GM18868 (cell line): Measurements from ENCODE around the gene TRAF1.

ENCODE experiments used
- ATAC-seq: cut with Tn5 transposase; IDR thresholded peaks from one replicate; pipeline ENCODE4 v1.9.1; 2021; ENCODE audit warnings: mild to moderate bottlenecking, moderate library complexity; ENCODE audit not compliant: unreplicated experiment

The TRAF1 gene

GRCh38 chr9:120941046-120941770 is 14.6 kb upstream of the TRAF1 start:
- ATAC-seq, result no peak

DNA sequence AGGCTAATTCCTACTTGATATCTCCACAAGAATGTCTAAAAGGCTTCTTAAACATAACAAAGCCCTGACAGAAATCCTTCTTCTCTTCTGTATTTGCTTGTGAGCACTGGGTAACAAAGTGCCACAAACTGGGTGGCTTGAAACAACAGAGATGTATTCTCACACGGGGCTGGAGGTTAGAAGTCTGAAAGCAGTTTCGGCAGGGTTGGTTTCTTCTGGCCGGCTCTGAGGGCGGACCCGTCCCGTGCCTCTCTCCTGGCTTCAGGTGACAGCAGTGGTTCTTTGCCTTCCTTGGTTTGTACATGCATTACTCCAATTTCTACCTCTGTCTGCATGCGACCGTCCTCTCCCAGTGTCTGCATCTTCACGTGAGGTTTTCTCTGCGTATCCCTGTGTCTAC is 14.0 kb upstream of the TRAF1 start:
- ATAC-seq, result no peak

GRCh38 chr9:120938851-120939250 is 12.3 kb upstream of the TRAF1 start:
- ATAC-seq, result no peak

- ATAC-seq, result no peak
Observed at GRCh38 chr9:120937596-120937995, 11.0 kb upstream of the TRAF1 start.

- no peak for ATAC-seq
Observed at GRCh38 chr9:120937127-120937526, 10.5 kb upstream of the TRAF1 start.

DNA sequence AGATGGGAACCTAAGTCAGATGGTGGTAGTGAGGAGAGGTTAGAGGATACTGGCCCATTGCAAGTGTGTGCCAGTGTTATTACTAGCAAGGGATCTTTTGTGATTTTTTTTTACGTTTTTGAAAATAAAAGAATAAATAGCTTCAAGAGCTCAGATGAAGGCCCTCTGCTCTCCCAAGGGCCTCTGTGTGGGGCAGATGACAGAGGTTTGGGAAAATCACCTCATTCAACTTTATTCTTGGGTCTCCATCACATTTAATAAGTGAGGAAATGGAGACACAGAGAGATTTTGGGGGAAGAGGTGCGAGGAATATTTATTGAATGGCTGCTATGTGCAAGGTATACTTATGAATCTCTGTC is 10.1 kb upstream of the TRAF1 start:
- no peak for ATAC-seq

DNA sequence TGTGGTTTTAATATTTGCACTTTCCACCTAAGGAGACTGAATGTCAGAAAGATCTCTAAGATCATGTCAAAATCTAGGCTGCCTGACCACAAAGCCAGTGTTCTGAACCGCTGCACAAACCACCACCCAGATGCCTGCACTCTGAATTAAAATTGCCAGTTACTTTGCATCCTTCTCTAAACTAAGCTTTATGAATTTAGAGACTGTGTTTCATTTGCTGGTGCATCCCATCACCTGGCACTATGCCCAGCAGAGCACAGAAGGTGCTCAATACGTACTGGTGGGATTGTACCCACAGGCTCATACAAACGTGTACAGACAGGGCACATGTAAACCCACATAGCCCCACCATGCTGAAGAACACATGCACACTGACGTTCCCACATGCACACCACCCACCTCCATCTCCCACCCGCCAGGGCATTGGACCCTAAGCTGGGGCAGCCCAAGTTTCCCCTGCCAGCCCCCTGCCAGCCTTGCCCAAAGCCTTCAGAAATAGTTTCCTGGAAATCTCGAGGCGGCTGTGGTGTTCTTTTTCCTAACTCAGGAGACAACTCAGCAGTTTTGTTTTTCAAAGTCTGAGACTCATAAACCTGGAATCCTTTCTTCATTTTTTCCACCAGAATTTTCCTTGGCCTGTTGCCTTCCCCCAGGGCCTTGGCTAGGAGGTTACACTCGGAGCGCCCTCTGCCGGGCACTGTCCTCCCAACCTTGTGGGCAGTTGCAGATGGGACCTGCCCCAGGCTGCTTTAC is 9.6 kb upstream of the TRAF1 start:
- ATAC-seq, result peak; percentile 34

- no peak for ATAC-seq
Observed at GRCh38 chr9:120935383-120935857, 8.8 kb upstream of the TRAF1 start.

DNA sequence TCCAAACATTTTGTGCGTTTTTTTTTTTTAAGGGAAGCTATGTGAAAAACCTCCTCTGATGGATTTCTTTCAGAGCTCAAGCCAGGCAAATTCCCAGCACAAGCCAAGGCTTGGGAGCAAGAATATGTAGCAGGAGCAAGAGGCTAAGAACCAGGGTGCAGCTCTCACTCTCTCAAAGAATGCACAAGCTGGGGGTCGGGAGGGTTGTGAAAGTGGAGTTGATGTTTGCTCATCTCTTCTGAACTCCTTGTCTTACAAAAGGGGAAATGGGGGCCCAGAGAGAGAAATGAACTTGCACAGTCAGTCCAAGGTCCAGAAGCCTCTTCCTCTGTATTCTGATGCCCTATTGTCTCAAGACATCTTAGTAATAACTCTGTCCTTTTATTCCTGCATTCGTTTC is 7.7 kb upstream of the TRAF1 start:
- ATAC-seq, result no peak

GRCh38 chr9:120933310-120934055 is 6.9 kb upstream of the TRAF1 start:
- ATAC-seq, result no peak

GRCh38 chr9:120932086-120932823 is 5.7 kb upstream of the TRAF1 start:
- no peak for ATAC-seq

GRCh38 chr9:120931231-120932085 is 4.9 kb upstream of the TRAF1 start:
- peak; percentile 59 for ATAC-seq

GRCh38 chr9:120929229-120929791 is 2.7 kb upstream of the TRAF1 start:
- ATAC-seq, result no peak

GRCh38 chr9:120928483-120929228 is 2.1 kb upstream of the TRAF1 start:
- ATAC-seq, result peak; percentile 21

GRCh38 chr9:120928015-120928482 is 1.5 kb upstream of the TRAF1 start:
- no peak for ATAC-seq

DNA sequence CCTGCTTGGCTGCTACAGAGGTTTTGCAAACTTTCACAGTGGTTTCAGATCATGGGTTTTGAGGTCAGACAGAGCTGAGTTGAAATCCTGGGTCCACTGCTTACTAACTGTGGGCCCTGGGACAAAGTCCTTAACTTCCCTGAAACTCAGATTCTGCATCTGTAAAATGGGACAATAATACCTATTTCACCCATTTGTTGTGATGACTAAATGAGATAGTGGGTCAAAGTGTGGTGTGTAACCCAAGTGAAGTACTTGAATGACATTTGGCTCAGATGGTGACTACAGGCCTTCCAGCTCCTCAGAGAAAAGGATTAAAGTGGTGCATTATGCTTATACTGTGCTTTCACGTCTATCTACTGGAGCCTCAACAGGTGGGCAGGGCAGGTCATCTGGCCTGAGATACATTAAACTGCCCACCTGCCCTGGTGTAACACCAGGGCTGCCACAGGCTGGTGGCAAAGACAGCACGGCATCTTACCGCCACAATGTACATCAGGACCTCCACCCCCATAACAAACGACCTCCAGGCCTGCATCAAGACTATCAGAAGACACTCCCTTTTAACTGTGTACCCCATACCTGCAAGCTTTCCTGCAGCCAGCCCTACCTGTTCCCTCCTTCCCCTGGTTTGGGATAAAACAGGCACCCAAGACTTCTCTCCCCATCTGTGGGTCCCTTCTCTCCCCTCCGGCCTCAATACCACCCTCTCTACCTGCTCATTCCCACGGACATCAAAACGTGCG is 846 bp upstream of the TRAF1 start:
- ATAC-seq, result no peak

- peak; percentile 58 for ATAC-seq
Observed at GRCh38 chr9:120925535-120926396, 830 bp downstream of the TRAF1 start.
